Osteoblast (primary cell): Measurements from ENCODE around the gene ZBTB7B. TPM values are rescaled to one million over a fixed set of nuclear protein-coding genes. Genes with fewer than 3 reads are reported as not detected.

Source experiments
- DNase-seq: peaks from one replicate; pipeline ENCODE4 v3.0.0; 2011; ENCODE audit warnings: low spot score, mixed read lengths; ENCODE audit not compliant: insufficient read length; ENCODE audit errors: missing footprints
- H2AFZ ChIP-seq: 2 replicates; pipeline ENCODE4 v1.6.0; 2011; ENCODE audit warnings: mild to moderate bottlenecking, low read length
- H3K27ac ChIP-seq: 2 replicates; pipeline ENCODE4 v1.5.1; 2011; ENCODE audit warnings: mild to moderate bottlenecking, low read depth, low read length, moderate library complexity
- H3K27me3 ChIP-seq: 2 replicates; pipeline ENCODE4 v1.6.0; 2012; ENCODE audit warnings: mild to moderate bottlenecking, control low read depth, inconsistent platforms, low read length, moderate library complexity; ENCODE audit not compliant: insufficient read depth
- H3K36me3 ChIP-seq: 2 replicates; pipeline ENCODE4 v1.5.1; 2011; ENCODE audit warnings: mild to moderate bottlenecking, low read length, control low read depth, moderate library complexity; ENCODE audit not compliant: insufficient read depth
- H3K4me1 ChIP-seq: 2 replicates; pipeline ENCODE4 v1.5.1; 2011; ENCODE audit warnings: mild to moderate bottlenecking, low read length, control low read depth, moderate library complexity; ENCODE audit not compliant: insufficient read depth
- H3K4me2 ChIP-seq: 2 replicates; pipeline ENCODE4 v1.6.0; 2011; ENCODE audit warnings: mild to moderate bottlenecking, low read length; ENCODE audit not compliant: insufficient read depth
- H3K4me3 ChIP-seq: fragments of 200-600 bp; sonication (generic); 3 replicates; pipeline ENCODE4 v1.5.1; 2012; ENCODE audit warnings: mild to moderate bottlenecking, low read length, inconsistent platforms; ENCODE audit not compliant: insufficient read depth
- H3K79me2 ChIP-seq: 2 replicates; pipeline ENCODE4 v1.6.0; 2012; ENCODE audit warnings: mild to moderate bottlenecking, low read length, control low read depth, inconsistent platforms; ENCODE audit not compliant: insufficient read depth
- H3K9me3 ChIP-seq: 2 replicates; pipeline ENCODE4 v1.5.1; 2011; ENCODE audit warnings: low read depth, low read length, control low read depth
- H4K20me1 ChIP-seq: 2 replicates; pipeline ENCODE4 v1.6.0; 2012; ENCODE audit warnings: mild to moderate bottlenecking, low read length, control low read depth; ENCODE audit not compliant: insufficient read depth
- CTCF ChIP-seq: IDR thresholded peaks from 2 replicates; pipeline ENCODE4 v1.5.1; 2011; ENCODE audit warnings: mild to moderate bottlenecking, low read depth, low read length, moderate library complexity; ENCODE audit errors: extremely low read depth
- total RNA-seq: library from RNA; depleted of rRNA; stranded (reverse); fragments of >200 nt; gene quantifications from 2 replicates; pipeline ENCODE4 v1.2.3, GENCODE V29; 2012

The ZBTB7B gene
- total RNA-seq, 1 donor = 23.5 TPM

DNA sequence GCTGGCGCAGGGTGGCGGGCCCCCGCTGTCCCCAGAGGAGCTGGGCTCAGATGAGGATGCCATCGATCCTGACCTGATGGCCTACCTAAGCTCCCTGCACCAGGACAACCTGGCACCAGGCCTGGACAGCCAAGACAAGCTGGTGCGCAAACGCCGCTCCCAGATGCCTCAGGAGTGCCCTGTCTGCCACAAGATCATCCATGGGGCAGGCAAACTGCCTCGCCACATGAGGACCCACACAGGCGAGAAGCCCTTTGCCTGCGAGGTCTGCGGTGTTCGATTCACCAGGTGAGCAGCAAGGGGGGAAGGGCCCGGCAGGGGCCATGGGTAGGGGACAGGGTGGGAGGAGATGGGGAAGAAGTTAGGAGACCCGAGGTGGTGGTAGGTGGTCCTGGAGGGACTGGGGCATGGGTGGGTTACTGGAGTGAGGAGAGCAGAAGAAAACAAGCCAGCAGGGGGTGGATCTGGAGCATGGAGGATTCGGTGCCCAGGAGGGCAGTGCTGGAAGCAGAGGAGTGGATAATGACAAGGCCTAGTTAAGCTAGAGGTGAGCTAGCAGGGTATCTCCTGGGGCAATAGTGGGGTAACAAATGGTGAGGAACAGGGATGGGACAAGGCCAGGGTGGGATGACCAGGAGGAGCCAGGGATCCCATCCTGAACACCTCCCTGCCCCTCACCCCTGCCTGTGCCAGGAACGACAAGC is 13.1 kb downstream of the ZBTB7B start:
- Histone ChIP-seq H3K4me3 (no peak overlapping the region), H3K4me1 (peaks cover 15% of the 10 kb centered on the region), H2AFZ (no peak overlapping the region), H3K9me3 (no peaks in the 10 kb centered on the region), H3K27me3 (no peaks in the 10 kb centered on the region), H3K4me2 (no peak overlapping the region), H3K79me2 (peaks cover 18% of the 10 kb centered on the region), H3K27ac (no peak overlapping the region), H4K20me1 (peaks cover 26% of the 10 kb centered on the region), H3K36me3 (peaks cover 15% of the 10 kb centered on the region)
- peak; percentile 61 for DNase-seq
- no peak for TF ChIP-seq CTCF

- Histone ChIP-seq H3K27ac (no peak overlapping the region), H3K27me3 (no peaks in the 10 kb centered on the region), H2AFZ (no peak overlapping the region), H4K20me1 (peaks cover 26% of the 10 kb centered on the region), H3K4me3 (no peak overlapping the region), H3K36me3 (peaks cover 15% of the 10 kb centered on the region), H3K4me2 (no peak overlapping the region), H3K9me3 (no peaks in the 10 kb centered on the region), H3K4me1 (peaks cover 15% of the 10 kb centered on the region), H3K79me2 (peaks cover 14% of the 10 kb centered on the region)
- TF ChIP-seq CTCF = no peak
- peak; percentile 44 for DNase-seq
These were observed 13.7 kb downstream of the ZBTB7B start for GRCh38 chr1:155016231-155016831.

DNA sequence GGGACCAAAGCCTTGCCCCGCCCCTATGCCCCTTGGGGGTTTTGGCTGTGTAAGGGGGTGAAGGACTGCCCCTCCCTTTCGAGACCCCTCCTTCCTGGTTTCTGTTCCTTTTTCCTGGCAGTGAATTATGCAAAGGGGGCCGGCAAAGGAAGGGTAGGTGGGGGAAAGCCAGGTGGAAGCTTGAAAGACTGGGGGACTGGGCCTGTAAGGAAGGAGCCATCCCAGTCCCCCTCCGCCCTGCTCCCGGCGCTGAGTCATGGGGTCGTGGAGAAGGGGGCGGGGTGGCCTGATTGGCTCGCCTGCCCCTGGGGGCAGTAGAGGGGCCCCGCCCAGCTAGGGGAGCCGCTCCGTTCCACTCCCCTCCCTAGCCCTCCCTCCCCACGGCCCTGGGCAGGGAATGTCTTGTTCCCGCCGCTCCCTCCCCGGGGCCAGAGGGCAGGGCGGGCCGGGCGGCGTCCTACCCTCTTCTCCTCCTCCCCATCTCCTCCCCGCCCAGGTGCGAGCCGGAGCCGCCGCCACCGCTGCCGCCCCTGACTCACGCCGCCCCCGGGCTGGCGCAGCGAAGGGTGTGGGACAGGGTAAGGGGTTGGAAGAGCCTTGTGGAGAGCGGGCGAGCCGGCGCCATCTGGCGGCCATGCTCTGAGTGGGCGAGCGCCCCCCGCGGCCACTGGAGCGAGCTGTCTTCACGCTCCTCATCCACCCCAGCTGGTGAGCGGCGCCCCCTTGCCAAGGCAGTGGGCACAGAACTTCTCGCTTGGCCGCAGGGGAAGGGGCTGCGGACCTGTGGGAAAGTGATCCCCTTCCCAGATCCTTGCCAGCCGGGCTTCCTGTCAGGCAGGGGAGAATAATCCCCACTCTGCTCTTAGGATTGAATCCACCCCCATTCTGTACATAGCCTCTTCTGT is 14.7 kb downstream of the ZBTB7B start:
- peak overlapping the region; percentile 59 for H3K4me3 ChIP-seq
- peak overlapping the region; percentile 56 for H3K4me2 ChIP-seq
- no peaks in the 10 kb centered on the region for H3K9me3 ChIP-seq
- H3K79me2 ChIP-seq = peaks cover 10% of the 10 kb centered on the region
- peaks cover 21% of the 10 kb centered on the region for H4K20me1 ChIP-seq
- no peak overlapping the region for H2AFZ ChIP-seq
- no peak overlapping the region for H3K27ac ChIP-seq
- peaks cover 15% of the 10 kb centered on the region for H3K4me1 ChIP-seq
- peak; percentile 97 for TF ChIP-seq CTCF
- H3K36me3 ChIP-seq = peaks cover 15% of the 10 kb centered on the region
- H3K27me3 ChIP-seq = no peaks in the 10 kb centered on the region
- DNase-seq = peak; percentile 98
